Panc1 (cell line): Measurements from ENCODE around the gene F13A1. TPM values are rescaled to one million over a fixed set of nuclear protein-coding genes. Genes with fewer than 3 reads are reported as not detected.

Experiments used
- ATAC-seq: fragments of 200-7000 bp; cut with Tn5 transposase; 2 replicates; pipeline ENCODE4 v1.9.1; 2020; ENCODE audit warnings: mild to moderate bottlenecking, moderate library complexity
- BruUV-seq: library from RNA; stranded (reverse); fragments of 400-500 nt; replicated peaks from 2 replicates; lab custom pipeline; 2021; lab: Mats Ljungman, UMichigan
- CTCF ChIA-PET: fragments of 300-600 bp; sonication (Branson Sonifier 250); formaldehyde crosslinking; loops from one replicate; lab custom pipeline; 2022; ENCODE audit warnings: antibody characterized with exemption; lab: Charles Lee
- POLR2A ChIA-PET: fragments of 300-600 bp; sonication (Branson Sonifier 250); formaldehyde crosslinking; loops from one replicate; lab custom pipeline; 2022; ENCODE audit warnings: antibody characterized with exemption; lab: Charles Lee
- DNase-seq: peaks from one replicate; pipeline ENCODE4 v3.0.0-alpha.2; 2010; ENCODE audit warnings: low read depth, low spot score
- H3K27ac ChIP-seq: 2 replicates; pipeline ENCODE4 v1.5.1; 2011; ENCODE audit warnings: mild to moderate bottlenecking, low read length, inconsistent platforms
- H3K27me3 ChIP-seq: fragments of 200-500 bp; sonication (Bioruptor generic); 2 replicates; pipeline ENCODE4 v1.6.0; 2014; ENCODE audit warnings: low read length, inconsistent platforms; ENCODE audit not compliant: control insufficient read depth, insufficient read depth
- H3K36me3 ChIP-seq: fragments of 200-500 bp; sonication (Bioruptor generic); 2 replicates; pipeline ENCODE4 v1.5.1; 2014; ENCODE audit warnings: inconsistent platforms, mild to moderate bottlenecking, low read length, moderate library complexity; ENCODE audit not compliant: control insufficient read depth, insufficient read depth
- H3K4me1 ChIP-seq: 2 replicates; pipeline ENCODE4 v1.5.1; 2011; ENCODE audit warnings: inconsistent platforms, mild to moderate bottlenecking, low read length, moderate library complexity; ENCODE audit not compliant: control insufficient read depth, insufficient read depth
- H3K4me3 ChIP-seq, 2 experiments: 2 replicates each; pipeline ENCODE4 v1.5.1; 2011 to 2012; ENCODE audit warnings: low read depth in 2 of 2, low read length in 2 of 2, mild to moderate bottlenecking in 2 of 2, inconsistent platforms in 1 of 2, moderate library complexity in 1 of 2
- H3K9me3 ChIP-seq: fragments of 200-500 bp; sonication (Bioruptor generic); 2 replicates; pipeline ENCODE4 v1.5.1; 2014; ENCODE audit warnings: low read depth, mild to moderate bottlenecking, inconsistent platforms, low read length, moderate library complexity; ENCODE audit not compliant: control insufficient read depth, insufficient read depth
- POLR2AphosphoS5 ChIP-seq: IDR thresholded peaks from 2 replicates; pipeline ENCODE4 v1.6.1; 2012; ENCODE audit warnings: mild to moderate bottlenecking, low read depth, low read length, moderate library complexity
- SIN3A ChIP-seq: IDR thresholded peaks from 2 replicates; pipeline ENCODE4 v1.6.1; 2012; ENCODE audit warnings: low read depth, mild to moderate bottlenecking, low read length, moderate library complexity, borderline replicate concordance; ENCODE audit not compliant: insufficient read depth
- TCF7L2 ChIP-seq: IDR thresholded peaks from 2 replicates; pipeline ENCODE4 v1.6.1; 2011; ENCODE audit warnings: mild to moderate bottlenecking, low read depth, low read length, inconsistent platforms
- in situ Hi-C: cut with HindIII; loops from 2 replicates; pipeline ENCODE4 v1.10.0; 2016; ENCODE audit warnings: low sequenced_read_pairs, low pct_unique_long_range_greater_than_20kb
- intact Hi-C: fragments of 100-400 bp; cut with micrococcal nuclease; formaldehyde crosslinking; loops from one replicate; pipeline ENCODE4 v1.10.0; 2022; ENCODE audit not compliant: unreplicated experiment
- total RNA-seq: library from RNA; stranded (reverse); gene quantifications from one replicate; pipeline ENCODE4 v1.2.1, GENCODE V29; 2021; ENCODE audit not compliant: unreplicated experiment
- TF ChIP-seq, protein P1 (sequence below), 2 experiments: IDR thresholded peaks; 2 replicates each; pipeline ENCODE4 v1.6.1; 2011 to 2012; ENCODE audit warnings: low read depth in 2 of 2, control low read depth in 1 of 2, low read length in 1 of 2, mild to moderate bottlenecking in 1 of 2, moderate library complexity in 1 of 2; ENCODE audit not compliant: insufficient read depth in 1 of 2

Gene F13A1
- total RNA-seq, 1 experiment from 2014 or later: 0.26 TPM

DNA sequence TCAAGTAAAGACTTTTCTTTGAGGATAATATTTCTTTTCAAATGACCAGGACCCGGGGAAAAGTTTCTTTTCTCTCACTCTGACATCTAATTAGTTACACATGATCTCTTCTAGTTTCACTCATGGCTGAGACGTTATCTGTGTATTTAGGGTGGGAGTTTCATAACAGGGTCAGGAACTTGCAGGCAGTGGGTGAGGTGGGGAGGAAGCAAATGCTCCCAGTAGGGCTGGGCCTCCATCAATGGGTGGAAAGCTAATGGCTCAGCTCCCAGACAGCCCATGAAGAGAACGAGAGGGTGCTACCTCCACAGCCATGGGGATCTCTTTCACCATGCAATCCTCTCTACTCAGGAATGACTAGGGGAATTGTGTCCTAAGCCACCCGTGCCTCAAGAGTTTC is 119.3 kb downstream of the F13A1 start:
- DNase-seq: no peak
- no TSS peak for BruUV-seq
- intact Hi-C loops (no loop called here), in situ Hi-C loops (no loop called here)
- Histone ChIP-seq H3K4me3 (no peak overlapping the region), H3K4me1 (no peaks in the 10 kb centered on the region), H3K27me3 (no peaks in the 10 kb centered on the region), H3K9me3 (no peaks in the 10 kb centered on the region), H3K36me3 (no peaks in the 10 kb centered on the region), H3K27ac (no peak overlapping the region)
- no peak for TF ChIP-seq SIN3A
- no peak for TF ChIP-seq TCF7L2
- no peak for TF ChIP-seq POLR2AphosphoS5
- TF ChIP-seq, protein P1, sequence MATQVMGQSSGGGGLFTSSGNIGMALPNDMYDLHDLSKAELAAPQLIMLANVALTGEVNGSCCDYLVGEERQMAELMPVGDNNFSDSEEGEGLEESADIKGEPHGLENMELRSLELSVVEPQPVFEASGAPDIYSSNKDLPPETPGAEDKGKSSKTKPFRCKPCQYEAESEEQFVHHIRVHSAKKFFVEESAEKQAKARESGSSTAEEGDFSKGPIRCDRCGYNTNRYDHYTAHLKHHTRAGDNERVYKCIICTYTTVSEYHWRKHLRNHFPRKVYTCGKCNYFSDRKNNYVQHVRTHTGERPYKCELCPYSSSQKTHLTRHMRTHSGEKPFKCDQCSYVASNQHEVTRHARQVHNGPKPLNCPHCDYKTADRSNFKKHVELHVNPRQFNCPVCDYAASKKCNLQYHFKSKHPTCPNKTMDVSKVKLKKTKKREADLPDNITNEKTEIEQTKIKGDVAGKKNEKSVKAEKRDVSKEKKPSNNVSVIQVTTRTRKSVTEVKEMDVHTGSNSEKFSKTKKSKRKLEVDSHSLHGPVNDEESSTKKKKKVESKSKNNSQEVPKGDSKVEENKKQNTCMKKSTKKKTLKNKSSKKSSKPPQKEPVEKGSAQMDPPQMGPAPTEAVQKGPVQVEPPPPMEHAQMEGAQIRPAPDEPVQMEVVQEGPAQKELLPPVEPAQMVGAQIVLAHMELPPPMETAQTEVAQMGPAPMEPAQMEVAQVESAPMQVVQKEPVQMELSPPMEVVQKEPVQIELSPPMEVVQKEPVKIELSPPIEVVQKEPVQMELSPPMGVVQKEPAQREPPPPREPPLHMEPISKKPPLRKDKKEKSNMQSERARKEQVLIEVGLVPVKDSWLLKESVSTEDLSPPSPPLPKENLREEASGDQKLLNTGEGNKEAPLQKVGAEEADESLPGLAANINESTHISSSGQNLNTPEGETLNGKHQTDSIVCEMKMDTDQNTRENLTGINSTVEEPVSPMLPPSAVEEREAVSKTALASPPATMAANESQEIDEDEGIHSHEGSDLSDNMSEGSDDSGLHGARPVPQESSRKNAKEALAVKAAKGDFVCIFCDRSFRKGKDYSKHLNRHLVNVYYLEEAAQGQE (IDR thresholded peaks at IDR 0.05; ENCODE audit: insufficient read depth in 1 of 2, low read depth in 2 of 2, low read length in 1 of 2): no peak
- ChIA-PET POLR2A (no interaction called here), CTCF (no interaction called here)
- ATAC-seq: no peak

DNA sequence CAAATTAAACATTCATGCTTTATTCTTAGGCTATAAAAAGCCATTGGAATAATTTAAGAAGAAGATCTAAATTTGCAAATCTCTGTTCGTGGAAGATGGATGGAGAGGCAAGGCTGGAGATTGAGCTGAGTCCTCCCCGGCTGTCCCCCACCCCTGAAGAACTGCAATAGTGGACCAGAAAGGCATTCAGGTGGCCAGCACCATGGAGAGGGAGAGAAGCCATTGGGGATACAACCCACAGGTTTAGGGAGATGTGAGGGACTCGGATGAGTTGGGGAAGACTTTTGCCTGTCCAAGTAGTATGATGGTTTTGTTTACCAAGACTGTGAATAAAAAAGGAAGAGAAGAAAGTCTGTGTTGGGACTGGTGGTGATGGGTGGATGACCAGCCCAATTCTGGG is 120.8 kb downstream of the F13A1 start:
- ATAC-seq: no peak
- intact Hi-C loops: no loop called here

More for the DNA sequence above, 120.8 kb downstream of the F13A1 start:
- POLR2A ChIA-PET: no interaction called here
- H3K9me3 ChIP-seq: no peaks in the 10 kb centered on the region
- H3K27me3 ChIP-seq: no peaks in the 10 kb centered on the region; the same call in 1 of the 2 replicates
- no peaks in the 10 kb centered on the region for H3K4me1 ChIP-seq
- H3K36me3 ChIP-seq: no peaks in the 10 kb centered on the region
- CTCF ChIA-PET: no interaction called here
- no TSS peak for BruUV-seq
- H3K27ac ChIP-seq: no peak overlapping the region
- DNase-seq: no peak
- TF ChIP-seq TCF7L2 (no peak), POLR2AphosphoS5 (no peak)
- TF ChIP-seq, protein P1 (IDR thresholded peaks at IDR 0.05; ENCODE audit: insufficient read depth in 1 of 2, low read depth in 2 of 2, low read length in 1 of 2): peak in 1 of 2 experiments; percentile 25; a peak in 1 of 4 replicates
- H3K4me3 ChIP-seq: no peak overlapping the region
- in situ Hi-C loops: no loop called here
